ENCODE data around the gene RXYLT1.

- TF ChIP-seq BHLHE40 (IDR thresholded peaks at IDR 0.05; ENCODE audit: borderline replicate concordance): no peak
- no peak for TF ChIP-seq ELF4 (IDR thresholded peaks at IDR 0.05)
- no peak for TF ChIP-seq ARNT (IDR thresholded peaks at IDR 0.05)
- TF ChIP-seq TARDBP (IDR thresholded peaks at IDR 0.05): no peak
Observed at GRCh38 chr12:63836046-63836445, 56.3 kb downstream of the RXYLT1 start.

Data from HEK293T (cell line).